Measurements from ENCODE around the gene LPGAT1.

The LPGAT1 gene

DNA sequence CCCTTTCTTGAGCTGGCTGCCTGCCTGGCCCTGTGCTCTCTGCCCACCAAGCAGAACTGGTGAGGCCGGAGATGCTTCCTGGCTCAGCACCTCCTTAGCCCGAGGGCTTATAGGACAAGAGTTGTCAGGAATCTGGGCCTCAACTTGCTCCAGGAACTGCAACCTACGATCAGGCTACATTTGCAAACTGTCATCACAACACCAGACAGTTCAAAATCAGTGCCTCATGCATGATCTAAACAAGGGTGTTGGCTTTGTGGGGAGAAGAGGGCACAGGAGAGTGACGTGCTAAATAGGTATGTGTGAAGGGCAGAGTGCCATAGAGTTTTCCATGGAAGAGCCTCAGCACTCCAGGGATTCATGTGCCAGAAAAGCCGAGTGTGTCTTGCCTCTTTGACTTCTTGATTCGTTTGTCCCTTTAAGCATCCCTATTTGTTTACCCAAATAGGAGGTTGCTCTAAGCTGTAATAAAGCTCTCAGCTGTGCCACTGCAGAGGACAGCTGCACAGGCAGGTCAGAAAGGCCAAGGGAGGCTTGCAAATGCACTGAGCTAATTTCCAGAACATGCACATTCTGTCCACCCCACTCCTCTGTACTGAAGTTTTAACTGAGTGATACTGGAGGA lies 125.0 kb downstream of the LPGAT1 start:
- Histone ChIP-seq H3K4me2 (ENCODE audit: low read depth, low read length) (no peak overlapping the region), H2AFZ (ENCODE audit: low read length) (no peak overlapping the region), H3K9me2 (replicated peaks; ENCODE audit: insufficient read depth, low read length) (no peaks in the 10 kb centered on the region)

DNA sequence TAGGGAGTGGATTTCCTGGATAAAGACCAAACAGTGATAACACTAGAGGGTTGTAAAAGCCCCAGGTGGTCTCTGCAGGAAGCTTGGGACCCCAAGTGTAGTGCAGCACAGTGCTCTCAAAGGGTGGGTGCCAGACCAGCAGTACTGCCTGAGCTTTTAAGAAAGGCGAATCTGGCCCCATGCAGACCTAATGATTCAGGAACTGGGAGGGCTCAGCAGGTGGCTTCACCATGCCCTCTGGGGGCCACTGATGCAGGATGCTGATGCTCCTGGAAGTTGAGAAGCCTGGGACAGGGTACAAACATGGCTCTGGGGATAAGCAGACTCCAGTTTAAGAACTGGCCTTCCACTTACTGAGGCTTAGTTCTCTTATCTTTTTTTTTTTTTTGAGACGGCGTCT lies 126.0 kb downstream of the LPGAT1 start:
- no peaks in the 10 kb centered on the region for H3K4me1 ChIP-seq (ENCODE audit: low read length)
- no peak overlapping the region for H3K27ac ChIP-seq (ENCODE audit: low read length)
- no peaks in the 10 kb centered on the region for H3K36me3 ChIP-seq (replicated peaks; ENCODE audit: insufficient read depth, low read length)
- H2AFZ ChIP-seq (ENCODE audit: low read length) = no peak overlapping the region
- no peaks in the 10 kb centered on the region for H4K20me1 ChIP-seq (ENCODE audit: insufficient read depth, low read length)
- no peak overlapping the region for H3K4me2 ChIP-seq (ENCODE audit: low read depth, low read length)
- TF ChIP-seq, protein P1, sequence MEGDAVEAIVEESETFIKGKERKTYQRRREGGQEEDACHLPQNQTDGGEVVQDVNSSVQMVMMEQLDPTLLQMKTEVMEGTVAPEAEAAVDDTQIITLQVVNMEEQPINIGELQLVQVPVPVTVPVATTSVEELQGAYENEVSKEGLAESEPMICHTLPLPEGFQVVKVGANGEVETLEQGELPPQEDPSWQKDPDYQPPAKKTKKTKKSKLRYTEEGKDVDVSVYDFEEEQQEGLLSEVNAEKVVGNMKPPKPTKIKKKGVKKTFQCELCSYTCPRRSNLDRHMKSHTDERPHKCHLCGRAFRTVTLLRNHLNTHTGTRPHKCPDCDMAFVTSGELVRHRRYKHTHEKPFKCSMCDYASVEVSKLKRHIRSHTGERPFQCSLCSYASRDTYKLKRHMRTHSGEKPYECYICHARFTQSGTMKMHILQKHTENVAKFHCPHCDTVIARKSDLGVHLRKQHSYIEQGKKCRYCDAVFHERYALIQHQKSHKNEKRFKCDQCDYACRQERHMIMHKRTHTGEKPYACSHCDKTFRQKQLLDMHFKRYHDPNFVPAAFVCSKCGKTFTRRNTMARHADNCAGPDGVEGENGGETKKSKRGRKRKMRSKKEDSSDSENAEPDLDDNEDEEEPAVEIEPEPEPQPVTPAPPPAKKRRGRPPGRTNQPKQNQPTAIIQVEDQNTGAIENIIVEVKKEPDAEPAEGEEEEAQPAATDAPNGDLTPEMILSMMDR (IDR thresholded peaks at IDR 0.05; ENCODE audit: low read length) = no peak
- TF ChIP-seq EZH2 (optimal IDR thresholded peaks at IDR 0.05; ENCODE audit: low read depth, low read length) (no peak), EZH2phosphoT487 (IDR thresholded peaks at IDR 0.05; ENCODE audit: low read length) (no peak)
- no peak for DNase-seq
- no peak overlapping the region for H3K9ac ChIP-seq (ENCODE audit: low read length)
- no peaks in the 10 kb centered on the region for H3K9me2 ChIP-seq (replicated peaks; ENCODE audit: insufficient read depth, low read length)
- no peak overlapping the region for H3K4me3 ChIP-seq (ENCODE audit: low read length)
- no peaks in the 10 kb centered on the region for H3K27me3 ChIP-seq (replicated peaks; ENCODE audit: insufficient read depth, low read length)
- H3K9me3 ChIP-seq (replicated peaks; ENCODE audit: insufficient read depth, low read length) = no peaks in the 10 kb centered on the region
- H3F3A ChIP-seq (ENCODE audit: insufficient read depth, low read length) = no peaks in the 10 kb centered on the region
- no peaks in the 10 kb centered on the region for H3K79me2 ChIP-seq (ENCODE audit: low read length)

More for the DNA sequence above, 125.0 kb downstream of the LPGAT1 start:
- no peaks in the 10 kb centered on the region for H3F3A ChIP-seq (ENCODE audit: insufficient read depth, low read length)
- DNase-seq = no peak
- H3K4me3 ChIP-seq (ENCODE audit: low read length) = no peak overlapping the region
- no peaks in the 10 kb centered on the region for H4K20me1 ChIP-seq (ENCODE audit: insufficient read depth, low read length)
- no peaks in the 10 kb centered on the region for H3K36me3 ChIP-seq (replicated peaks; ENCODE audit: insufficient read depth, low read length)
- H3K4me1 ChIP-seq (ENCODE audit: low read length) = no peaks in the 10 kb centered on the region
- H3K27ac ChIP-seq (ENCODE audit: low read length) = no peak overlapping the region
- TF ChIP-seq EZH2phosphoT487 (IDR thresholded peaks at IDR 0.05; ENCODE audit: low read length) (no peak), EZH2 (optimal IDR thresholded peaks at IDR 0.05; ENCODE audit: low read depth, low read length) (no peak)
- TF ChIP-seq, protein P1 (IDR thresholded peaks at IDR 0.05; ENCODE audit: low read length) = no peak
- H3K27me3 ChIP-seq (replicated peaks; ENCODE audit: insufficient read depth, low read length) = no peaks in the 10 kb centered on the region
- H3K9me3 ChIP-seq (replicated peaks; ENCODE audit: insufficient read depth, low read length) = no peaks in the 10 kb centered on the region
- H3K79me2 ChIP-seq (ENCODE audit: low read length) = no peaks in the 10 kb centered on the region
- no peak overlapping the region for H3K9ac ChIP-seq (ENCODE audit: low read length)

DNA sequence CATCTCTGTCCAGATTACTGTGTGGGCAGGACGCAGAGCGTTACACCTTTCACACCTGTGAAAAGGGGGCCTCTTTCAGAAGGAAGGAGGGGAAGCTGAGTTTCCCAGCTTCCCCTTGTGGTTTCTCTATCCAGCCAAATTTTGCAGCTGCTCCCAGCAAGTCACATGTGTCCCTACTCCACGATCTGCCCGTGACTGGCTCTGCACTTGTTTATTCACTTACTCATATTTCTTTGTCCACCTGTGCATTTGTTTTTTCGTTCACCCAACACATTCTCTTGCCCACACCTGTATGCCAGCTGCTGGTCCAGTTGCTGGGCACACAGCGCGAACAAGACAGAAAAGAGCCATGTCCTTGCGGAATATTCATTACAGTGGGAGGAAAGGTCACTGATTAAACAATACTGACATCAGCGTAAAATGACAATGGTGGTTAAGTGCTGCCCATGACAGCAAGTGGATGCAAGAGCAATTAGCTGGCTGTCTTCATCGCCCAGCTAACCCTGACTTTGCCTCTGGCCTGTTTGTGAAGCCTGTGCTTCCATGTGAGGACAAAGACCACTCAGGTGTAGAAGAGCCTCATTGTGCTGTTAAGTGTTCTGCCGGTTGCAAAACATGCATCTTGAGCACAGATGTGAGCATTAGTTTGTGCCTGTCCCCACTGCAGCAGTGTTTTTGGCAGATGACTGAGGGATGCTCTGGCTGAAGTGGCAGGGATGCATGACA lies 126.6 kb downstream of the LPGAT1 start:
- no peak overlapping the region for H2AFZ ChIP-seq (ENCODE audit: low read length)
- no peaks in the 10 kb centered on the region for H4K20me1 ChIP-seq (ENCODE audit: insufficient read depth, low read length)
- DNase-seq = no peak
- no peaks in the 10 kb centered on the region for H3K4me1 ChIP-seq (ENCODE audit: low read length)
- no peaks in the 10 kb centered on the region for H3F3A ChIP-seq (ENCODE audit: insufficient read depth, low read length)
- no peak overlapping the region for H3K4me3 ChIP-seq (ENCODE audit: low read length)
- no peaks in the 10 kb centered on the region for H3K9me2 ChIP-seq (replicated peaks; ENCODE audit: insufficient read depth, low read length)
- H3K79me2 ChIP-seq (ENCODE audit: low read length) = no peaks in the 10 kb centered on the region
- H3K9me3 ChIP-seq (replicated peaks; ENCODE audit: insufficient read depth, low read length) = no peaks in the 10 kb centered on the region
- no peaks in the 10 kb centered on the region for H3K27me3 ChIP-seq (replicated peaks; ENCODE audit: insufficient read depth, low read length)
- H3K36me3 ChIP-seq (replicated peaks; ENCODE audit: insufficient read depth, low read length) = no peaks in the 10 kb centered on the region
- H3K4me2 ChIP-seq (ENCODE audit: low read depth, low read length) = no peak overlapping the region
- TF ChIP-seq EZH2phosphoT487 (IDR thresholded peaks at IDR 0.05; ENCODE audit: low read length) (no peak), EZH2 (optimal IDR thresholded peaks at IDR 0.05; ENCODE audit: low read depth, low read length) (no peak)
- TF ChIP-seq, protein P1 (IDR thresholded peaks at IDR 0.05; ENCODE audit: low read length) = no peak
- H3K27ac ChIP-seq (ENCODE audit: low read length) = no peak overlapping the region
- H3K9ac ChIP-seq (ENCODE audit: low read length) = no peak overlapping the region
